ENCODE data around the gene AKR1C1.
"Not testable (repeated sequence)": the region's sequence is repeated elsewhere in the genome, so short reads cannot be mapped to it uniquely, and the experiment has no call there.

Gene AKR1C1

DNA sequence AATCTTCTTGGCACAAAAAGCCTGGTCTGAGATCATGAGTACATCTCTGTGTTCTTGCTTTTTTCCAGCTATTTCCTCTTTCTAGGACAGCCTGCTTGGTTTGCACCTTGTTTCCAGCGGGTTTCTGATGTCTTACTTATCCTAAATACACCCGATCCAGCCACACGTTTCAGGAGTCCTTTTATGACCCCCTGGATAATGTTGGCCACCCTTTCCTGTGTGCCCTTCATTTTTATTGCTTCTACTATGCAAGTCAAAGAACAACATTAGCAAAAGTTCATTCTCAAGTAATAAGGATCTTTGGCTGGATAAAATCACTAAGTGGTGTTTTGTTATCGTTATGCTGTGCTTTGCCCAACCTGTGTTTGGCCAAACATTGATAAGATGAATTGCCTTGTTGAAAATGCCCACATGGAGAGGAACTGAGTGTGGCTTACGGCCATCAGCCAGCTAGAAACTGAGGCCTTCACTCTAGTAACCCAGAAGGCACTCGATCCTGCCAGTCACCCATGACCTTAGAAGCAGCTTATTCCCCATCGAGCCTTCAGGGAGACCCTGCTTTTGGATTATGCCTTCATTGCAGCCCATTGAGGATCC is 28.7 kb upstream of the AKR1C1 start:
- DNase-seq (ENCODE audit: low read depth), result no peak
- TF ChIP-seq, protein P1, sequence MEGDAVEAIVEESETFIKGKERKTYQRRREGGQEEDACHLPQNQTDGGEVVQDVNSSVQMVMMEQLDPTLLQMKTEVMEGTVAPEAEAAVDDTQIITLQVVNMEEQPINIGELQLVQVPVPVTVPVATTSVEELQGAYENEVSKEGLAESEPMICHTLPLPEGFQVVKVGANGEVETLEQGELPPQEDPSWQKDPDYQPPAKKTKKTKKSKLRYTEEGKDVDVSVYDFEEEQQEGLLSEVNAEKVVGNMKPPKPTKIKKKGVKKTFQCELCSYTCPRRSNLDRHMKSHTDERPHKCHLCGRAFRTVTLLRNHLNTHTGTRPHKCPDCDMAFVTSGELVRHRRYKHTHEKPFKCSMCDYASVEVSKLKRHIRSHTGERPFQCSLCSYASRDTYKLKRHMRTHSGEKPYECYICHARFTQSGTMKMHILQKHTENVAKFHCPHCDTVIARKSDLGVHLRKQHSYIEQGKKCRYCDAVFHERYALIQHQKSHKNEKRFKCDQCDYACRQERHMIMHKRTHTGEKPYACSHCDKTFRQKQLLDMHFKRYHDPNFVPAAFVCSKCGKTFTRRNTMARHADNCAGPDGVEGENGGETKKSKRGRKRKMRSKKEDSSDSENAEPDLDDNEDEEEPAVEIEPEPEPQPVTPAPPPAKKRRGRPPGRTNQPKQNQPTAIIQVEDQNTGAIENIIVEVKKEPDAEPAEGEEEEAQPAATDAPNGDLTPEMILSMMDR (IDR thresholded peaks at IDR 0.05; ENCODE audit: insufficient read depth, low read depth, low read length, missing control alignments), result no peak
- H3K4me3 ChIP-seq (ENCODE audit: low read length), result no peak overlapping the region

DNA sequence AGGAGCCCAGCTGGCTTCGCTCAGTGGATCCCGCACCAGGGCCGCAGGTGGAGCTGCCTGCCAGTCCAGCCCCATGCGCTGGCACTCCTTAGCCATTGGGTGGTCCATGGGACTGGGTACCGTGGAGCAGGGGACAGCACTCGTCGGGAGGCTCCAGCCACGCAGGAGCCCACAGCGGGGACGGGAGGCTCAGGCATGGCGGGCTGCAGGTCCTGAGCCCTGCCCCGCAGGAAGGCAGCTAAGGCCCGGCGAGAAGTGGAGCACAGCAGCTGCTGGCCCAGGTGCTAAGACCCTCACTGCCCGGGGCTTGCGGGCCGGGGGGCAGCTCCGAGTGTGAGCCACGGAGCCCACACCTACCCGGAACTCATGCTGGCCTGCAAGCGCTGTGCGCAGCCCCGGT is 25.9 kb upstream of the AKR1C1 start:
- TF ChIP-seq, protein P1 (IDR thresholded peaks at IDR 0.05; ENCODE audit: insufficient read depth, low read depth, low read length, missing control alignments), result no peak
- no peak for DNase-seq (ENCODE audit: low read depth)
- no peak overlapping the region for H3K4me3 ChIP-seq (ENCODE audit: low read length)

DNA sequence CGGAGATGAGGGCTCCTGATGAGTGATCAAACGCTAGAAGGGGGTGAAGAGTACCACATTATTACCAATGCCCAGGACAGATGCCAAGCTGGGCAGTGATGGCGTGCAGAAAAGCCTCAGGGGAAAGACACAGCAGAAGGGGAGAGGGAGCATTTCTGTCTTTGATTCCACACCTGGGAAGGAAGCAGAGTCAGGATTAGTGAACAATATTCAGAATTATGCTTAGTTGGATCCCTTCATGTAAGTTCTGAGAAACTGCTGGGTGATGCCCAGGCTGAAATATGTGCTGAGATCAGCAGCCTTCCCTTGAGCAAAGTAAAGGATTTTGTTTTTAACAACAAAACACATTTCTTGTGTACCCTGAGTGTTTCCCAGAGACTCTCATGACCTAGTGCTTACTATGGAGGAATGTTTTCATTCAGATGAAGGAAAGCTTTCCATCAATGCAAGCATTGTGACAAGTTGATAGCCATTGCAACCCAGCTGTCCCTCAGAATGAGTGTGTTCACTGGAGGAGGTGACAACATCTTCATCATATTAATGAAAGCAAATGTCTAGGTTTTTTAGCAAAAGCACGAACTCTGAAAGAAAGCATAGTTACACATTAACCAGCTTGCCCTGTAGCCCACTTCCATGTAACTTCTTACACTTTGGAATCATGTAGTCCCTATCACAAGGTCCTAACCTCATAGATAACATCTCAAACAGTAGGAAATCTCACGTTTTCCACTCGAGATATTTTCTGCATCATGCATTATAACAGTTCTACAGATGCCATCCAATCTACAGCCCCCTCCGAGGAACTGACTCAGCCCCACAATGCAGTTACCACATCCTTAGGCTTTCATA is 23.8 kb upstream of the AKR1C1 start:
- peak; percentile 50 for DNase-seq (ENCODE audit: low read depth)
- TF ChIP-seq, protein P1 (IDR thresholded peaks at IDR 0.05; ENCODE audit: insufficient read depth, low read depth, low read length, missing control alignments), result no peak
- H3K4me3 ChIP-seq (ENCODE audit: low read length), result no peak overlapping the region

DNA sequence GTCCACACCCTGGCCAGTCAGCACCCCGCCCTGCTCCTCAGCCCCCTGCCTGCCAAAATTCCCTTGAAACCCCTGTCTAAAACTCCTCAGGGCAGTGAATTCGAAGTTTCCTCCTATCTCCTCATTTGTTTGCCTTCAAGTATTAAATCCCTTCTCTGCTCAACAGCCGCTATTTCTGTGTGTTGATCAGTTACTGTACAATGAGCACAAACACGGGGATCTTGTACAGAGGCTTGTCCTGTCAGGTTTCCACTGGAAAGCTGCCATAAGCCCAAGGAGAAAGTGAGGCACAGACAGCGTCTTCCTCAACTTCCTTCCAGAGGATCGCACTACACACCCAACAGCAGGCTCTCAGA is 23.2 kb upstream of the AKR1C1 start:
- DNase-seq (ENCODE audit: low read depth), result peak; percentile 65
- not testable (repeated sequence) for H3K4me3 ChIP-seq (ENCODE audit: low read length)

DNA sequence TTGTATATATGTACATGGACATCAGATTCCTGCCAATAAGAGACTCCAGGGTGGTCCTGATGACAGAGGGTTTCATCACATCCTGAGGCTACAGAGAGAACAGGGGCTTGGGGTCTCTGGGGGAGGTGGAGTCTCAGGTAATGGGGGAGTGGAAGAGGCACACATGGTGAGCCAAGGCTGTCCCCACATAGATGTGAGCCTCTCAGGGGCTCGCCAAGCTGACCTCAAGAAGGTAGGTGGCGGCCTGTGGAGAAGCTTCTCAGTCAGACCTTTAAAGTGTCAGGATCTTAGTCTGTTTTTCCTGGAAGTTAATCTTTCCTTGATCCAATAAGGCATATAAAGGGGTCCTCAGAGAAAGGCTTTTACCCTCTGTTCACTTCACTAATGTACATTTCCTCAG is 22.3 kb upstream of the AKR1C1 start:
- H3K4me3 ChIP-seq (ENCODE audit: low read length); DNase-seq (ENCODE audit: low read depth): not testable (repeated sequence)

DNA sequence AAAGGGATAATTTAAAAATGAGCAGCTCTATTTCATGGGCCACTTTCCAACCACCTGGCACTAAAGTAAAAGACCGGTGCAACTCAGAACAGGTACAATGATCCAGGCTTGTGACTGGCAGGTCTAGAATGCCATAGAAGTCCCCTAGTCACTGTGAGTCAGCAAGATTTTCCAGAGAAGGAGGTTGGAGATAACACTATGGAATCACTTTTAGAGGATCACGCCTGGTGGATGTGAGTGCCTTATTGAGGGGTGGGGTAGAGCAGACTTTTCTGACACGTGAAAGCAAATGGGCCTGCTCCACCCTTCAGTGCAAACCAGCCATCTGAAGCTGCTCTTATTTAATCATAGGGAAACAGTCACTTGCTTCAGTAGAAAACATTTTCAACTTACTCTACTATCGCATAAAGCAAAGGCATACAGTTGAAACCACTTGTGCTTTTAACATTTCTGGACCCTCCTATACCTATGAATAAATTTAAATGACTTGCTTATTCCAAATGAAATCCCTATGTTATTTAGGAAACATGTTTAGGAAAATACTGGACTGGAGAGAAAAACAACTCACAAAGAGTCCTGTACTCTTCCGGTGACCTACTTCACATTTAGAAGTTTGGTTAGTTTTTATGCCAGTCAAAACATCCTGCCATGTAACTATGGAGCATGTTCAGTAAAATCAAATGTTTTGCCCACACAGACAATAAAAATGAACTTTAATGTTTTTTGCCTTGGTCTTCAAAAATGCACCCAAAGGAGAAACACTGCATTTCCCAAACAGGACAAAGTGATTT is 21.5 kb upstream of the AKR1C1 start:
- no peak overlapping the region for H3K4me3 ChIP-seq (ENCODE audit: low read length)
- DNase-seq (ENCODE audit: low read depth), result peak; percentile 78
- TF ChIP-seq, protein P1 (IDR thresholded peaks at IDR 0.05; ENCODE audit: insufficient read depth, low read depth, low read length, missing control alignments), result no peak

DNA sequence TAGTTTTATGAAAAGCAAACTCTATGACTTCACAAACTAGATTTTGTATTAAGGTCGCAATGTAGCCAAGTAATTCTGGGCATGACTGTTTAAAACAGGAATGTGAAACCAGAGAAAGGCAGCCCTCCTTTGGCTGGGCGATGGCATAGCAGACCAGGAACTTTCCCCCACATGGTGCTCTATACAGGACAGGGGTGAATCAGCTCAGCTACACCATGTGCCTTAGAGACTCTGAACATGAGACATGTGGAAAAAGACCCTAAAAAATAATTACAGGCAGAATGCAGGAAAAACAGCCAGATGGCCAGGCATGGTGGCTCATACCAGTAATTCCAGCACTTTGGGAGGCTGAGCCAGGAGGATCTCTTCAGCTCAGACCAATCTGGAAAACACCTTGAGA is 20.3 kb upstream of the AKR1C1 start:
- H3K4me3 ChIP-seq (ENCODE audit: low read length), result not testable (repeated sequence)
- DNase-seq (ENCODE audit: low read depth), result peak; percentile 79

DNA sequence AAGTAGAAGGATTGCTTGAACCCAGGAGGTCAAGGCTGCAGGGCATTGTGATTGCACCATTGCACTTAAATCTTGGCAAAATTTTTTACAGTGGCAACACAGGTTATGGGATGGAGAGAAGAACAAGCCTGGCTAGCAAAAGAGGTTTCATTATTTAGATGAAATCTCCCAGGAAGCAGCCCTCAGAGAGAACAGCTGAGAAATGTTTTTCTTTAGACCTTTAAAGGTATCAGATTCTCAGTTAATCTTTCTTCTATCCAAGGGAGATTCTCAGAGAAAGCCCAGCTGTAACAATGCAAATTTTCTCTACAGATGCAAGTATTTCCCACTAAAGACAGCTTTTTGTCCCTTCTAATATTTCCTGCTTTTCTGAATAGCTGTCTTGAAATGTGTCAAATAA is 19.8 kb upstream of the AKR1C1 start:
- H3K4me3 ChIP-seq (ENCODE audit: low read length); DNase-seq (ENCODE audit: low read depth): not testable (repeated sequence)

DNA sequence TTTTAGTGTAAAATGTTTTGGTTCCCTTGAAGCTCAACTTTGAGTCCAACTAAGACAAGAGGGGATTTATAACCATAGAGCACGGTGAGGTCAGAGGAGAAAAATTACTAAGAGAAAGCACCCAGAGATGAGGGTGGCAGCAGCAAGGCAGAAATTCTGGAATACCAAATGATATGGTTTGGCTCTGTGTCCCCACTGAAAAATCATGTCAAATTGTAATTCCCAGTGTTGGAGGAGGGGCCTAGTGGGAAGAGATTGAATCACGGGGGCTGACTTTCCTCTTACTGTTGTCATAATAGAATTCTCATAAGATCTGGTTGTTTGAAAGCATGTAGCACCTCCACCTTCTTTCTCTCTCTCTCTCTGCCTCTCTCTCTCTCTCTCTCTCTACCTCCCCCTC is 19.4 kb upstream of the AKR1C1 start:
- H3K4me3 ChIP-seq (ENCODE audit: low read length), result no peak overlapping the region
- DNase-seq (ENCODE audit: low read depth), result no peak
- TF ChIP-seq, protein P1 (IDR thresholded peaks at IDR 0.05; ENCODE audit: insufficient read depth, low read depth, low read length, missing control alignments), result no peak
